BE2C (cell line): Measurements from ENCODE around the gene SMARCE1.
"Not testable (repeated sequence)": the region's sequence is repeated elsewhere in the genome, so short reads cannot be mapped to it uniquely, and the experiment has no call there.

Experiments used
- DNase-seq: peaks from one replicate; pipeline ENCODE4 v3.0.0-alpha.2; 2020
- H3K27me3 ChIP-seq: fragments of 250-450 bp; sonication (Bioruptor Pico); 2 replicates; pipeline ENCODE4 v1.5.1; 2020; ENCODE audit warnings: mild to moderate bottlenecking
- H3K36me3 ChIP-seq: fragments of 250-450 bp; sonication (Bioruptor Pico); 2 replicates; pipeline ENCODE4 v1.5.1; 2020; ENCODE audit warnings: mild to moderate bottlenecking
- H3K4me1 ChIP-seq: fragments of 250-450 bp; sonication (Bioruptor Pico); 2 replicates; pipeline ENCODE4 v1.5.1; 2020
- H3K4me3 ChIP-seq: 2 replicates; pipeline ENCODE4 v1.5.1; 2011; ENCODE audit warnings: low read depth, low read length
- H3K9me3 ChIP-seq: fragments of 250-450 bp; sonication (Bioruptor Pico); 2 replicates; pipeline ENCODE4 v1.5.1; 2020
- TF ChIP-seq, protein P1 (sequence below): IDR thresholded peaks from 2 replicates; pipeline ENCODE4 v1.5.1; 2012; ENCODE audit warnings: mild to moderate bottlenecking, low read depth, low read length

Gene SMARCE1

DNA sequence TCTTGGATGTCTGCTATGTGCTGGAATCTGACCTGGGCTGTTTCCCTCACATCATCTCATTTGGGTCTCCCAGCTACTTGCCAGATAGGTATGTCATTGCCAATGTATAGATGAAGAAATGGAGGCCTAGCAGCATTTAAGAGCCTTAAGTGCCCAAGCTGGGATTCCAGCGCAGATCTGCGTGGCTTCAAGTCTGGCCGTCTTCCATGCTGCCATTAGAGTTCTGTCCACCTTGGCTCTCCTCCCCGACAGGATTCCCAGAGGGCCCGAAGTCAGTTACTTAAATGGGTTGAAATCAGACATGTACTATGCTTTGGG, 49.4 kb downstream of the SMARCE1 start:
- peaks cover 8% of the 10 kb centered on the region for H3K27me3 ChIP-seq
- DNase-seq, result no peak
- no peaks in the 10 kb centered on the region for H3K4me1 ChIP-seq
- TF ChIP-seq, protein P1, sequence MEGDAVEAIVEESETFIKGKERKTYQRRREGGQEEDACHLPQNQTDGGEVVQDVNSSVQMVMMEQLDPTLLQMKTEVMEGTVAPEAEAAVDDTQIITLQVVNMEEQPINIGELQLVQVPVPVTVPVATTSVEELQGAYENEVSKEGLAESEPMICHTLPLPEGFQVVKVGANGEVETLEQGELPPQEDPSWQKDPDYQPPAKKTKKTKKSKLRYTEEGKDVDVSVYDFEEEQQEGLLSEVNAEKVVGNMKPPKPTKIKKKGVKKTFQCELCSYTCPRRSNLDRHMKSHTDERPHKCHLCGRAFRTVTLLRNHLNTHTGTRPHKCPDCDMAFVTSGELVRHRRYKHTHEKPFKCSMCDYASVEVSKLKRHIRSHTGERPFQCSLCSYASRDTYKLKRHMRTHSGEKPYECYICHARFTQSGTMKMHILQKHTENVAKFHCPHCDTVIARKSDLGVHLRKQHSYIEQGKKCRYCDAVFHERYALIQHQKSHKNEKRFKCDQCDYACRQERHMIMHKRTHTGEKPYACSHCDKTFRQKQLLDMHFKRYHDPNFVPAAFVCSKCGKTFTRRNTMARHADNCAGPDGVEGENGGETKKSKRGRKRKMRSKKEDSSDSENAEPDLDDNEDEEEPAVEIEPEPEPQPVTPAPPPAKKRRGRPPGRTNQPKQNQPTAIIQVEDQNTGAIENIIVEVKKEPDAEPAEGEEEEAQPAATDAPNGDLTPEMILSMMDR, result no peak
- H3K4me3 ChIP-seq, result no peak overlapping the region
- peaks cover 4% of the 10 kb centered on the region; the same call in 1 of the 2 replicates for H3K9me3 ChIP-seq
- no peaks in the 10 kb centered on the region for H3K36me3 ChIP-seq

- no peaks in the 10 kb centered on the region for H3K36me3 ChIP-seq
- DNase-seq, result no peak
- peaks cover 4% of the 10 kb centered on the region; the same call in 1 of the 2 replicates for H3K9me3 ChIP-seq
- no peak overlapping the region for H3K4me3 ChIP-seq
- TF ChIP-seq, protein P1, result no peak
- no peaks in the 10 kb centered on the region for H3K4me1 ChIP-seq
- H3K27me3 ChIP-seq, result peaks cover 8% of the 10 kb centered on the region
Observed at GRCh38 chr17:40597556-40598300, 49.9 kb downstream of the SMARCE1 start.

DNA sequence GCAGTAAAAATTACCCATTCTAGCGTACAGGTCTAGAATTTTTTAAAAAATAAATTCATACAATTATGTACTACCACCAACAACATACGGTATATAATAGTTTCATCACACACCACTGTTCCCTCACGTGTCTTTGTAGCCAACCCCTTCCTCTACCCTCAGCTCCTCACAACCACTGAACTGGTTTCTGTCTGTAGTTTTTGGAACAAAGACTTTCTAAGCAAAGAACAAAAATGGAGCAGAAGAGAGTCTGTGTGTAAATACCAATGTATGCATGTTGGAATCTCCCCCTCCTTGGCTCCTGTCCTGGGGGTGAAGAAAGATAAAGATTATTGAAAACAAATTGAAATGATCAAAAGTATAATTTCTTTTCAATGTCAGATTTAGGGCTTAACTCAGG, 50.5 kb downstream of the SMARCE1 start:
- no peaks in the 10 kb centered on the region for H3K36me3 ChIP-seq
- H3K4me3 ChIP-seq, result no peak overlapping the region
- peaks cover 4% of the 10 kb centered on the region; the same call in 1 of the 2 replicates for H3K9me3 ChIP-seq
- H3K4me1 ChIP-seq, result no peaks in the 10 kb centered on the region
- TF ChIP-seq, protein P1, result no peak
- no peak for DNase-seq
- H3K27me3 ChIP-seq, result peaks cover 8% of the 10 kb centered on the region

- H3K4me3 ChIP-seq, result no peak overlapping the region
- H3K9me3 ChIP-seq, result peaks cover 4% of the 10 kb centered on the region; the same call in 1 of the 2 replicates
- peak; percentile 87 for DNase-seq
- TF ChIP-seq, protein P1, result no peak
- no peaks in the 10 kb centered on the region for H3K4me1 ChIP-seq
- H3K27me3 ChIP-seq, result peaks cover 8% of the 10 kb centered on the region
- H3K36me3 ChIP-seq, result no peaks in the 10 kb centered on the region
Observed at GRCh38 chr17:40596261-40596919, 51.2 kb downstream of the SMARCE1 start.

DNA sequence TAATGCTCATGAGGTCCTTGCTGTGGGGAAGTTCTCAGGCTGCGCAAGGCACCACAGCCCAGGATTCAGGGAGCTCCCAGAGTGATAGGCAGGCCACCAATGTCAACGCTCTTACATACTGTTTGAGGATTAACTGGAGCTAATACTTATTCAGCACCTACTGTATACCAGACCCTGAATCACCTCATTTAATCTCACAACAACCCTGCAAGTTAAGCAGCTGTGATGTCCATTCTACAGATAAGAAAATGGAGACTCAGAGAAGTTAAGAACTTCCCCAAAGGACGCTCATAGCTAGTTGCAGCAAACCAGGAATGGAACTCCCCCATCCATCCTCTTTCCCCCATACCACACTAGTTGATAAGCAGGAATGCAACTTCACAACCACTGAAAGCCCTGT, 56.9 kb downstream of the SMARCE1 start:
- H3K4me3 ChIP-seq, result no peak overlapping the region
- TF ChIP-seq, protein P1, result no peak
- H3K36me3 ChIP-seq, result no peaks in the 10 kb centered on the region
- no peaks in the 10 kb centered on the region for H3K4me1 ChIP-seq
- no peak for DNase-seq
- H3K27me3 ChIP-seq, result peaks cover 26% of the 10 kb centered on the region
- H3K9me3 ChIP-seq, result no peaks in the 10 kb centered on the region

- Histone ChIP-seq H3K4me3 (no peak overlapping the region), H3K27me3 (peaks cover 28% of the 10 kb centered on the region), H3K4me1 (no peaks in the 10 kb centered on the region), H3K9me3 (no peaks in the 10 kb centered on the region), H3K36me3 (no peaks in the 10 kb centered on the region)
- DNase-seq, result no peak
- TF ChIP-seq, protein P1, result no peak
Observed at GRCh38 chr17:40588552-40588951, 59.1 kb downstream of the SMARCE1 start.

DNA sequence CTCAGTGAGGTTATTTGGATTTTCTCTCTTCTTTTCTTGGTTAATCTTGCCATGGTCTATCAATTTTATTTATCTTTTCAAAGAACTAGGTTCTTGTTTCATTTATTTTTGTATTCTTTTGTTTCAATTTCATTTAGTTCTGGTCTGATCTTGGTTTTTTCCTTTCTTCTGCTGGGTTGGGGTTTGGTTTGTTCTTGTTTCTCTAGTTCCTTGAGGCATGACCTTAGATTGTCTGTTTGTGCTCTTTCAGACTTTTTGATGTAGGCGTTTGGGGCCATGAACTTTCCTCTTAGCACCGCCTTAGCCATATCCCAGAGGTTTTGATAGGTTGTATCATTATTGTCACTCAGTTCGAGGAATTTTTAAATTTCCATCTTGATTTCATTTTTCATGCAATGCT, 61.4 kb downstream of the SMARCE1 start:
- H3K4me3 ChIP-seq, DNase-seq, H3K36me3 ChIP-seq, H3K4me1 ChIP-seq, H3K9me3 ChIP-seq: not testable (repeated sequence)
- H3K27me3 ChIP-seq, result peaks cover 41% of the 10 kb centered on the region

- H3K4me1 ChIP-seq, H3K4me3 ChIP-seq, H3K9me3 ChIP-seq, H3K36me3 ChIP-seq, DNase-seq: not testable (repeated sequence)
- H3K27me3 ChIP-seq, result peaks cover 41% of the 10 kb centered on the region
Observed at GRCh38 chr17:40584950-40585349, 62.7 kb downstream of the SMARCE1 start.
